IMR-90 (cell line): ENCODE data around the gene BMP7. TPM values are rescaled to one million over a fixed set of nuclear protein-coding genes. Genes with fewer than 3 reads are reported as not detected.

Source experiments
- ATAC-seq: fragments of 200-7000 bp; cut with Tn5 transposase; 2 replicates; pipeline ENCODE4 v1.9.1; 2020; ENCODE audit warnings: low read depth, mild to moderate bottlenecking, moderate library complexity
- BruUV-seq: library from RNA; stranded (reverse); fragments of 400-500 nt; replicated peaks from 2 replicates; lab custom pipeline; 2021; lab: Mats Ljungman, UMichigan
- CTCF ChIA-PET: fragments of 300-600 bp; formaldehyde crosslinking; extraction: SDS; loops from one replicate; lab custom pipeline; 2021; ENCODE audit warnings: antibody characterized with exemption; lab: Yijun Ruan, JAX
- POLR2A ChIA-PET: fragments of 300-600 bp; sonication (Branson Sonifier 250); formaldehyde crosslinking; loops from one replicate; lab custom pipeline; 2022; ENCODE audit warnings: antibody characterized with exemption; ENCODE audit not compliant: unreplicated experiment; lab: Charles Lee
- DNase-seq: peaks from one replicate; pipeline ENCODE4 v3.0.0; 2013
- H2AFZ ChIP-seq: replicated peaks from 2 replicates; pipeline ENCODE3; 2013; ENCODE audit warnings: low read length, mild to moderate bottlenecking; ENCODE audit not compliant: poor library complexity
- H2AK5ac ChIP-seq: 2 replicates; pipeline ENCODE4 v1.6.1; 2013; ENCODE audit warnings: low read depth, low read length, inconsistent platforms
- H2AK9ac ChIP-seq: replicated peaks from 2 replicates; pipeline ENCODE3; 2013; ENCODE audit warnings: mild to moderate bottlenecking, low read depth, low read length, moderate library complexity; ENCODE audit not compliant: poor library complexity
- H2BK120ac ChIP-seq: 2 replicates; pipeline ENCODE4 v1.6.1; 2013; ENCODE audit warnings: low read depth, low read length, inconsistent platforms
- H2BK15ac ChIP-seq: 3 replicates; pipeline ENCODE4 v1.6.1; 2013; ENCODE audit warnings: low read depth, low read length, inconsistent platforms
- H2BK20ac ChIP-seq: 2 replicates; pipeline ENCODE4 v1.6.1; 2013; ENCODE audit warnings: low read depth, mild to moderate bottlenecking, inconsistent platforms, low read length, moderate library complexity
- H2BK5ac ChIP-seq: 2 replicates; pipeline ENCODE4 v1.6.1; 2013; ENCODE audit warnings: mild to moderate bottlenecking, low read depth, low read length, inconsistent platforms; ENCODE audit not compliant: poor library complexity, severe bottlenecking
- H3K14ac ChIP-seq: replicated peaks from 2 replicates; pipeline ENCODE4 v1.6.1; 2013; ENCODE audit warnings: low read depth, low read length, inconsistent platforms
- H3K18ac ChIP-seq: 2 replicates; pipeline ENCODE4 v1.6.1; 2013; ENCODE audit warnings: low read depth, low read length, control low read depth
- H3K23ac ChIP-seq: 2 replicates; pipeline ENCODE4 v1.6.1; 2013; ENCODE audit warnings: low read depth, low read length, inconsistent platforms
- H3K27ac ChIP-seq: 2 replicates; pipeline ENCODE4 v1.5.1; 2013; ENCODE audit warnings: mild to moderate bottlenecking, control low read depth, low read length; ENCODE audit not compliant: insufficient read depth
- H3K27me3 ChIP-seq: 2 replicates; pipeline ENCODE4 v1.6.1; 2013; ENCODE audit warnings: low read length; ENCODE audit not compliant: control insufficient read depth, insufficient read depth
- H3K36me3 ChIP-seq: 2 replicates; pipeline ENCODE4 v1.6.1; 2013; ENCODE audit warnings: low read length, mixed read lengths; ENCODE audit not compliant: control insufficient read depth, insufficient read depth
- H3K4ac ChIP-seq: 2 replicates; pipeline ENCODE4 v1.6.1; 2013; ENCODE audit warnings: low read depth, low read length, inconsistent platforms
- H3K4me1 ChIP-seq: 2 replicates; pipeline ENCODE4 v1.6.1; 2013; ENCODE audit warnings: low read length, mixed read lengths; ENCODE audit not compliant: control insufficient read depth, insufficient read depth
- H3K4me2 ChIP-seq: 2 replicates; pipeline ENCODE4 v1.6.1; 2013; ENCODE audit warnings: low read depth, mild to moderate bottlenecking, control low read depth, low read length, moderate library complexity
- H3K4me3 ChIP-seq: 2 replicates; pipeline ENCODE4 v1.5.1; 2013; ENCODE audit warnings: low read depth, mild to moderate bottlenecking, control low read depth, low read length, moderate library complexity; ENCODE audit not compliant: insufficient read depth
- H3K56ac ChIP-seq: 2 replicates; pipeline ENCODE4 v1.6.1; 2013; ENCODE audit warnings: low read length, inconsistent platforms; ENCODE audit not compliant: insufficient read depth; ENCODE audit errors: extremely low read depth
- H3K79me1 ChIP-seq, 2 experiments: 2 replicates each; pipeline ENCODE4 v1.6.1; 2013; ENCODE audit warnings: low read length in 2 of 2, inconsistent platforms in 1 of 2, low read depth in 1 of 2
- H3K9ac ChIP-seq: 2 replicates; pipeline ENCODE4 v1.6.1; 2013; ENCODE audit warnings: low read depth, low read length, control low read depth
- H3K9me1 ChIP-seq: 2 replicates; pipeline ENCODE4 v1.6.1; 2013; ENCODE audit warnings: low read length, inconsistent platforms; ENCODE audit not compliant: insufficient read depth
- H3K9me3 ChIP-seq: 2 replicates; pipeline ENCODE4 v1.6.1; 2013; ENCODE audit warnings: low read length; ENCODE audit not compliant: control insufficient read depth, insufficient read depth
- H4K20me1 ChIP-seq: 2 replicates; pipeline ENCODE4 v1.6.1; 2013; ENCODE audit warnings: low read length, inconsistent platforms; ENCODE audit not compliant: insufficient read depth
- H4K5ac ChIP-seq: 2 replicates; pipeline ENCODE4 v1.6.1; 2013; ENCODE audit warnings: mild to moderate bottlenecking, low read depth, low read length, control low read depth
- H4K8ac ChIP-seq, 2 experiments: 2 replicates each; pipeline ENCODE4 v1.6.1; 2013; ENCODE audit warnings: low read depth in 2 of 2, low read length in 2 of 2, control low read depth in 1 of 2, inconsistent platforms in 1 of 2
- H4K91ac ChIP-seq: 2 replicates; pipeline ENCODE4 v1.6.1; 2013; ENCODE audit warnings: low read depth, low read length, inconsistent platforms; ENCODE audit not compliant: insufficient read depth
- BHLHE40 ChIP-seq: fragments of 150-350 bp; IDR thresholded peaks from 2 replicates; pipeline ENCODE4 v1.6.1; 2016; ENCODE audit warnings: mild to moderate bottlenecking, low read depth, low read length
- CEBPB ChIP-seq: IDR thresholded peaks from 2 replicates; pipeline ENCODE4 v1.6.1; 2012; ENCODE audit warnings: low read depth, low read length, improper control_type of control experiment
- CHD1 ChIP-seq: IDR thresholded peaks from 2 replicates; pipeline ENCODE4 v1.6.1; 2012; ENCODE audit warnings: low read depth, low read length, improper control_type of control experiment
- FOS ChIP-seq: fragments of 150-350 bp; IDR thresholded peaks from 2 replicates; pipeline ENCODE4 v1.6.1; 2016; ENCODE audit warnings: low read depth, low read length
- MAFK ChIP-seq: IDR thresholded peaks from 2 replicates; pipeline ENCODE4 v1.6.1; 2012; ENCODE audit warnings: low read depth, low read length, improper control_type of control experiment
- MAZ ChIP-seq: IDR thresholded peaks from 2 replicates; pipeline ENCODE4 v1.6.1; 2012; ENCODE audit warnings: low read depth, mild to moderate bottlenecking, low read length, improper control_type of control experiment, moderate library complexity, borderline replicate concordance
- MXI1 ChIP-seq: IDR thresholded peaks from 2 replicates; pipeline ENCODE4 v1.6.1; 2012; ENCODE audit warnings: low read depth, mild to moderate bottlenecking, low read length, moderate library complexity, borderline replicate concordance
- NFE2L2 ChIP-seq: fragments of 150-350 bp; IDR thresholded peaks from 2 replicates; pipeline ENCODE4 v1.6.1; 2016; ENCODE audit warnings: low read depth, mild to moderate bottlenecking, low read length
- POLR2A ChIP-seq: IDR thresholded peaks from 2 replicates; pipeline ENCODE4 v1.6.1; 2012; ENCODE audit warnings: mild to moderate bottlenecking, low read depth, low read length
- RAD21 ChIP-seq: IDR thresholded peaks from 2 replicates; pipeline ENCODE4 v1.6.1; 2012; ENCODE audit warnings: low read length, improper control_type of control experiment
- RCOR1 ChIP-seq: IDR thresholded peaks from 2 replicates; pipeline ENCODE4 v1.6.1; 2012; ENCODE audit warnings: mild to moderate bottlenecking, low read length, improper control_type of control experiment; ENCODE audit not compliant: insufficient replicate concordance
- RFX5 ChIP-seq: IDR thresholded peaks from 2 replicates; pipeline ENCODE4 v1.8.0; 2012; ENCODE audit warnings: low read depth, mild to moderate bottlenecking, low read length, moderate library complexity
- SMC3 ChIP-seq: fragments of 150-350 bp; IDR thresholded peaks from 2 replicates; pipeline ENCODE4 v1.6.1; 2016; ENCODE audit warnings: low read depth, mild to moderate bottlenecking, antibody characterized with exemption, low read length, moderate library complexity
- USF2 ChIP-seq: fragments of 150-350 bp; IDR thresholded peaks from 2 replicates; pipeline ENCODE4 v1.6.1; 2017; ENCODE audit warnings: mild to moderate bottlenecking, antibody characterized with exemption, low read length, low read depth
- WGBS, 2 experiments: methylation state at CpG; one replicate each; pipeline versions ENCODE4 v1.1.5 to v1.1.7; 2013; ENCODE audit warnings: missing lambda C conversion rate in 2 of 2; ENCODE audit not compliant: insufficient read length in 1 of 2; ENCODE audit errors: extremely low coverage in 2 of 2; 5-methylcytosine and 5-hydroxymethylcytosine counted together
- dilution Hi-C: fragments of 300-500 bp; cut with HindIII; formaldehyde crosslinking; loops from one replicate; pipeline ENCODE4 v1.14.3; 2018; ENCODE audit warnings: low sequenced_read_pairs; ENCODE audit not compliant: unreplicated experiment
- in situ Hi-C: fragments of 300-500 bp; cut with MboI; formaldehyde crosslinking; loops from 3 replicates; pipeline ENCODE4 v1.14.3; 2019; ENCODE audit warnings: low sequenced_read_pairs, inconsistent platforms, mixed read lengths
- intact Hi-C: fragments of 100-400 bp; cut with micrococcal nuclease; formaldehyde crosslinking; loops from 2 replicates; pipeline ENCODE4 v1.10.0; 2022
- polyA plus RNA-seq, 3 experiments: library from polyadenylated mRNA; depleted of rRNA; stranded (reverse); fragments of >200 nt; gene quantifications; 2 replicates each; pipeline ENCODE4 v1.2.3, GENCODE V29; 2012; ENCODE audit warnings: low replicate concordance in 1 of 3
- total RNA-seq: library from RNA; depleted of rRNA; stranded (reverse); fragments of >200 nt; gene quantifications from 2 replicates; pipeline ENCODE4 v1.2.3, GENCODE V29; 2012
- TF ChIP-seq, protein P1 (sequence below): fragments of 150-350 bp; IDR thresholded peaks from 2 replicates; pipeline ENCODE4 v1.6.1; 2016; ENCODE audit warnings: low read depth, mild to moderate bottlenecking, low read length, moderate library complexity, borderline replicate concordance
- TF ChIP-seq, protein P2 (sequence below): conservative IDR thresholded peaks from 2 replicates; pipeline ENCODE4 v1.5.1; 2012; ENCODE audit warnings: mild to moderate bottlenecking, low read depth, low read length, improper control_type of control experiment

The BMP7 gene
- total and polyA plus RNA-seq, 2 of the 4 experiments (the other 2 are of a cell fraction): not detected

GRCh38 chr20:57245997-57246396, 20.4 kb downstream of the BMP7 start:
- POLR2A ChIA-PET: no interaction called here

More at GRCh38 chr20:57245997-57246396, 20.4 kb downstream of the BMP7 start:
- DNase-seq: no peak
- CTCF ChIA-PET: no interaction called here
- no peak overlapping the region for H2BK120ac ChIP-seq
- no peak overlapping the region for H3K14ac ChIP-seq
- no peak for ATAC-seq
- no peak overlapping the region for H4K91ac ChIP-seq
- no peaks in the 10 kb centered on the region for H3K79me1 ChIP-seq
- H3K9ac ChIP-seq: no peak overlapping the region
- dilution Hi-C loops (no loop called here), in situ Hi-C loops (no loop called here), intact Hi-C loops (no loop called here)
- H2AK9ac ChIP-seq: no peak overlapping the region
- H3K4me2 ChIP-seq: no peak overlapping the region
- H2BK20ac ChIP-seq: no peak overlapping the region
- H2AFZ ChIP-seq: no peak overlapping the region
- H3K9me3 ChIP-seq: no peaks in the 10 kb centered on the region
- H3K56ac ChIP-seq: no peak overlapping the region
- H3K27ac ChIP-seq: no peak overlapping the region
- H3K4me1 ChIP-seq: no peaks in the 10 kb centered on the region
- no TSS peak for BruUV-seq
- no peaks in the 10 kb centered on the region for H3K27me3 ChIP-seq
- no peak overlapping the region for H3K23ac ChIP-seq
- H4K20me1 ChIP-seq: no peaks in the 10 kb centered on the region
- no peak overlapping the region for H2BK5ac ChIP-seq
- no peak overlapping the region for H4K8ac ChIP-seq
- no peak overlapping the region for H2BK15ac ChIP-seq
- no peak overlapping the region for H2AK5ac ChIP-seq
- no peaks in the 10 kb centered on the region for H3K9me1 ChIP-seq
- no peak overlapping the region for H3K18ac ChIP-seq
- H4K5ac ChIP-seq: no peak overlapping the region
- no peak overlapping the region for H3K4ac ChIP-seq
- H3K4me3 ChIP-seq: no peak overlapping the region
- TF ChIP-seq POLR2A (no peak), RCOR1 (no peak), MAZ (no peak), RAD21 (no peak), RFX5 (no peak), FOS (no peak), USF2 (no peak), BHLHE40 (no peak), MXI1 (no peak), MAFK (no peak), SMC3 (no peak), CEBPB (no peak), CHD1 (no peak), NFE2L2 (no peak)
- TF ChIP-seq, protein P1, sequence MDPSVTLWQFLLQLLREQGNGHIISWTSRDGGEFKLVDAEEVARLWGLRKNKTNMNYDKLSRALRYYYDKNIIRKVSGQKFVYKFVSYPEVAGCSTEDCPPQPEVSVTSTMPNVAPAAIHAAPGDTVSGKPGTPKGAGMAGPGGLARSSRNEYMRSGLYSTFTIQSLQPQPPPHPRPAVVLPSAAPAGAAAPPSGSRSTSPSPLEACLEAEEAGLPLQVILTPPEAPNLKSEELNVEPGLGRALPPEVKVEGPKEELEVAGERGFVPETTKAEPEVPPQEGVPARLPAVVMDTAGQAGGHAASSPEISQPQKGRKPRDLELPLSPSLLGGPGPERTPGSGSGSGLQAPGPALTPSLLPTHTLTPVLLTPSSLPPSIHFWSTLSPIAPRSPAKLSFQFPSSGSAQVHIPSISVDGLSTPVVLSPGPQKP: no peak
- TF ChIP-seq, protein P2, sequence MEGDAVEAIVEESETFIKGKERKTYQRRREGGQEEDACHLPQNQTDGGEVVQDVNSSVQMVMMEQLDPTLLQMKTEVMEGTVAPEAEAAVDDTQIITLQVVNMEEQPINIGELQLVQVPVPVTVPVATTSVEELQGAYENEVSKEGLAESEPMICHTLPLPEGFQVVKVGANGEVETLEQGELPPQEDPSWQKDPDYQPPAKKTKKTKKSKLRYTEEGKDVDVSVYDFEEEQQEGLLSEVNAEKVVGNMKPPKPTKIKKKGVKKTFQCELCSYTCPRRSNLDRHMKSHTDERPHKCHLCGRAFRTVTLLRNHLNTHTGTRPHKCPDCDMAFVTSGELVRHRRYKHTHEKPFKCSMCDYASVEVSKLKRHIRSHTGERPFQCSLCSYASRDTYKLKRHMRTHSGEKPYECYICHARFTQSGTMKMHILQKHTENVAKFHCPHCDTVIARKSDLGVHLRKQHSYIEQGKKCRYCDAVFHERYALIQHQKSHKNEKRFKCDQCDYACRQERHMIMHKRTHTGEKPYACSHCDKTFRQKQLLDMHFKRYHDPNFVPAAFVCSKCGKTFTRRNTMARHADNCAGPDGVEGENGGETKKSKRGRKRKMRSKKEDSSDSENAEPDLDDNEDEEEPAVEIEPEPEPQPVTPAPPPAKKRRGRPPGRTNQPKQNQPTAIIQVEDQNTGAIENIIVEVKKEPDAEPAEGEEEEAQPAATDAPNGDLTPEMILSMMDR: no peak
- H3K36me3 ChIP-seq: no peaks in the 10 kb centered on the region
- WGBS, 2 experiments: no CpG with 5 or more reads among the region's 5 CpGs
